ENCODE data around the gene RIC8A.
A peak's percentile ranks its signal among the peaks of the same experiment; 100 is the strongest.

Gene RIC8A

DNA sequence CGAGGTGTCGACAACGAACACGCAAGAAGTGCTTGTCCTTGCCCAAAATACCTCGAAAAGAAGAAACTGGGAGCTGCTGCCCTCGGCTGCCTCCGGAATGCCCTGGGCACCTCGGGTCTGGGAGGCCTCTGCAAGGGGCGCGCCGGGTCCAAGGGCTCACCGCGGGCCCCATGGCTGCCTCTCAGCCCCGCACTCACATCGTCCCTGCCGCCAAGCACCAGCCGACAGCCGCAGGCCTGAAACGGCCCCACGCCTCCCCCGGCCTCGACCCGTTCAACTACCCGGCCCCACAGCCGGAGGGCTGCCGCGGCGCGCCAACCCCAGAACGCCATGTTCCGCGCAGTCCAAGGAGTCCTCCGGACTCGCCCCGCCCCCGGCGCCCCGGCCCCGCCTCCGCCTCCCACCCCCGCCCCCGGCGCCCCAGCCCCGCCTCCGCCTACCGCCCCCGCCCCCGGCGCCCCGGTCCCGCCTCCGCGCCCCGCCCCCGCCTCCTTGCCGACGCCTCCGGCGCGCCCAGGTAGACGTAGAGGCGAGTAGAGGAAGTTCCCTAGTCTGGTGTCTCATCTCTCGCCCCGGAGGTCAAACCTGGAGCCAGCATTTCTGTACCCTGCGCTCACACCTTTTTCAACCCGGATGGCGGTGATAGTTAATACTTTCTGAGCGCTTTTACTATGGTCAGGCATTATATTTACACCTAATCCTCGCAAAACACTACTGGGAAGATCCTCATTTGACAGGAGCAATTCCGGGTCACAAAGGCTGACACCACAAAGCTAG lies 28.7 kb downstream of the RIC8A start, which contains the start of gene SIRT3:
Gene SIRT3, minus strand, starts transcription at position 346 of the 777 bp plus-strand sequence. Its CDS starts 14 bp downstream, at position 332.
- TF ChIP-seq FOXM1 (IDR thresholded peaks at IDR 0.05; ENCODE audit: borderline replicate concordance, low read depth), result no peak
- TF ChIP-seq, protein P1, sequence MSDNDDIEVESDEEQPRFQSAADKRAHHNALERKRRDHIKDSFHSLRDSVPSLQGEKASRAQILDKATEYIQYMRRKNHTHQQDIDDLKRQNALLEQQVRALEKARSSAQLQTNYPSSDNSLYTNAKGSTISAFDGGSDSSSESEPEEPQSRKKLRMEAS (IDR thresholded peaks at IDR 0.05), result peak; percentile 71
- 0 out of 2 replicates have a peak, but pooled peaks have one; percentile 35 for TF ChIP-seq TEAD4 (IDR thresholded peaks at IDR 0.05)
- no peak for TF ChIP-seq ZBTB7A (IDR thresholded peaks at IDR 0.05; ENCODE audit: low read depth)
- TF ChIP-seq, protein P2, sequence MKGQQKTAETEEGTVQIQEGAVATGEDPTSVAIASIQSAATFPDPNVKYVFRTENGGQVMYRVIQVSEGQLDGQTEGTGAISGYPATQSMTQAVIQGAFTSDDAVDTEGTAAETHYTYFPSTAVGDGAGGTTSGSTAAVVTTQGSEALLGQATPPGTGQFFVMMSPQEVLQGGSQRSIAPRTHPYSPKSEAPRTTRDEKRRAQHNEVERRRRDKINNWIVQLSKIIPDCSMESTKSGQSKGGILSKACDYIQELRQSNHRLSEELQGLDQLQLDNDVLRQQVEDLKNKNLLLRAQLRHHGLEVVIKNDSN (IDR thresholded peaks at IDR 0.05), result no peak
- peak; percentile 89 for TF ChIP-seq TAF1 (IDR thresholded peaks at IDR 0.05; ENCODE audit: low read depth)
- no peak for TF ChIP-seq TCF12 (IDR thresholded peaks at IDR 0.05; ENCODE audit: low read depth)
- peak; percentile 44; the same call in 1 of the 2 replicates for TF ChIP-seq CREB1 (IDR thresholded peaks at IDR 0.05; ENCODE audit: low read depth)
- peak; percentile 87 for TF ChIP-seq EGR1 (IDR thresholded peaks at IDR 0.05)
- TF ChIP-seq RAD21 (IDR thresholded peaks at IDR 0.05; ENCODE audit: low read depth), result no peak
- no peak for TF ChIP-seq EP300 (IDR thresholded peaks at IDR 0.05; ENCODE audit: borderline replicate concordance)
- TF ChIP-seq, protein P3, sequence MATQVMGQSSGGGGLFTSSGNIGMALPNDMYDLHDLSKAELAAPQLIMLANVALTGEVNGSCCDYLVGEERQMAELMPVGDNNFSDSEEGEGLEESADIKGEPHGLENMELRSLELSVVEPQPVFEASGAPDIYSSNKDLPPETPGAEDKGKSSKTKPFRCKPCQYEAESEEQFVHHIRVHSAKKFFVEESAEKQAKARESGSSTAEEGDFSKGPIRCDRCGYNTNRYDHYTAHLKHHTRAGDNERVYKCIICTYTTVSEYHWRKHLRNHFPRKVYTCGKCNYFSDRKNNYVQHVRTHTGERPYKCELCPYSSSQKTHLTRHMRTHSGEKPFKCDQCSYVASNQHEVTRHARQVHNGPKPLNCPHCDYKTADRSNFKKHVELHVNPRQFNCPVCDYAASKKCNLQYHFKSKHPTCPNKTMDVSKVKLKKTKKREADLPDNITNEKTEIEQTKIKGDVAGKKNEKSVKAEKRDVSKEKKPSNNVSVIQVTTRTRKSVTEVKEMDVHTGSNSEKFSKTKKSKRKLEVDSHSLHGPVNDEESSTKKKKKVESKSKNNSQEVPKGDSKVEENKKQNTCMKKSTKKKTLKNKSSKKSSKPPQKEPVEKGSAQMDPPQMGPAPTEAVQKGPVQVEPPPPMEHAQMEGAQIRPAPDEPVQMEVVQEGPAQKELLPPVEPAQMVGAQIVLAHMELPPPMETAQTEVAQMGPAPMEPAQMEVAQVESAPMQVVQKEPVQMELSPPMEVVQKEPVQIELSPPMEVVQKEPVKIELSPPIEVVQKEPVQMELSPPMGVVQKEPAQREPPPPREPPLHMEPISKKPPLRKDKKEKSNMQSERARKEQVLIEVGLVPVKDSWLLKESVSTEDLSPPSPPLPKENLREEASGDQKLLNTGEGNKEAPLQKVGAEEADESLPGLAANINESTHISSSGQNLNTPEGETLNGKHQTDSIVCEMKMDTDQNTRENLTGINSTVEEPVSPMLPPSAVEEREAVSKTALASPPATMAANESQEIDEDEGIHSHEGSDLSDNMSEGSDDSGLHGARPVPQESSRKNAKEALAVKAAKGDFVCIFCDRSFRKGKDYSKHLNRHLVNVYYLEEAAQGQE (IDR thresholded peaks at IDR 0.05; ENCODE audit: low read depth), result no peak
- TF ChIP-seq NFIC (IDR thresholded peaks at IDR 0.05), result no peak
- TF ChIP-seq YY1 (IDR thresholded peaks at IDR 0.05; ENCODE audit: low read depth), result peak; percentile 87
- TF ChIP-seq CEBPB (IDR thresholded peaks at IDR 0.05), result no peak

DNA sequence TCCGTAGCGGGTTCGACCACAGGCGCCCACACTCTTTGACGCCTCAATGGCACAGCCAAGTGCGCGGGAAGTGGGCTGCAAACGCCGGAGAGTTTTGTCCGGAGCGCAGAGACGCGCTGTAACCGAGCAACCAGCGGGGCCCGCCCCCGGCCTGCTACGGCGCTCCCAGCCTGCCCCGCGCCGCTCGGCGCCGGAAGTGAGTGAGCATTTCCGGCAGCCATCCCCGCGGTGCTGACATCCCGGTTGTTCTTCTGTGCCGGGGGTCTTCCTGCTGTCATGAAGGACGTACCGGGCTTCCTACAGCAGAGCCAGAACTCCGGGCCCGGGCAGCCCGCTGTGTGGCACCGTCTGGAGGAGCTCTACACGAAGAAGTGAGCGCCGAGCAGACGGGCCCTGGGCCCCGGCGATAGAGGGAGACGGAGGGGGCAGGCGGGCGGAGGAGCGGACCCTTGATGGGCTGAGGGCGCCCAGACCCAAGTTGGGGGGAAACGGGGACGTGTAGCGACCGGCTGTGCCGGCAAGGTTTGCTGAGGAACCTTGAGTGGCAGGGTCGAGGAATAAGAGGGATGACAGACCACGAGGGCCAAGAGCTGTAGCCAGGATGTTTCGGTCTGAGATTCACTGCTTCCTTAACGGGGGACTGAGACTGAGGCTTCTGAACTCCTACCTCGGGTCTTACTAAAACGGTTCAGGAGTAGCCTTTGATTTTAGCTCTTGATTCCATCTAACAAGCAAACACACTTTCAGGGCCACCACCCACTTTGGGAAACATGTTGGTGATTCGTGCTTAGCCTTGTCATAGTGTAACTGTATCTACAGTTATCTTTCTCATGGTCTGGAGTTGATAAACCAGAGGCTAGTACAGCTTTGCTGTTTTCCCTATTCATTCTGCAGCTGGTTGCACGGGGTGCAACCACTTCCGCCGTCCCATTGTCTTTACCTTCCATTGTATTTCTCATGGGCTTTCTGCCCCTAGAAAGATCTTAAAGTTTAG lies 29.6 kb downstream of the RIC8A start, which contains the start of gene PSMD13:
Gene PSMD13, plus strand, starts transcription at position 203 of the 994 bp plus-strand sequence. Its CDS starts 74 bp downstream, at position 277.
- TF ChIP-seq FOXM1 (IDR thresholded peaks at IDR 0.05; ENCODE audit: borderline replicate concordance, low read depth), result no peak
- TF ChIP-seq TCF12 (IDR thresholded peaks at IDR 0.05; ENCODE audit: low read depth), result peak; percentile 47; the same call in 1 of the 2 replicates
- TF ChIP-seq EP300 (IDR thresholded peaks at IDR 0.05; ENCODE audit: borderline replicate concordance), result no peak
- TF ChIP-seq TEAD4 (IDR thresholded peaks at IDR 0.05), result no peak
- TF ChIP-seq, protein P1 (IDR thresholded peaks at IDR 0.05), result no peak; the same call in none of the 2 replicates
- TF ChIP-seq EGR1 (IDR thresholded peaks at IDR 0.05), result peak; percentile 41; the same call in 1 of the 2 replicates
- TF ChIP-seq CEBPB (IDR thresholded peaks at IDR 0.05), result no peak
- peak; percentile 56; the same call in 1 of the 2 replicates for TF ChIP-seq ZBTB7A (IDR thresholded peaks at IDR 0.05; ENCODE audit: low read depth)
- TF ChIP-seq YY1 (IDR thresholded peaks at IDR 0.05; ENCODE audit: low read depth), result peak; percentile 76
- no peak; the same call in 1 of the 2 replicates for TF ChIP-seq NFIC (IDR thresholded peaks at IDR 0.05)
- TF ChIP-seq CREB1 (IDR thresholded peaks at IDR 0.05; ENCODE audit: low read depth), result no peak
- TF ChIP-seq, protein P3 (IDR thresholded peaks at IDR 0.05; ENCODE audit: low read depth), result no peak
- TF ChIP-seq, protein P2 (IDR thresholded peaks at IDR 0.05), result no peak
- TF ChIP-seq RAD21 (IDR thresholded peaks at IDR 0.05; ENCODE audit: low read depth), result no peak
- peak; percentile 78 for TF ChIP-seq TAF1 (IDR thresholded peaks at IDR 0.05; ENCODE audit: low read depth)

DNA sequence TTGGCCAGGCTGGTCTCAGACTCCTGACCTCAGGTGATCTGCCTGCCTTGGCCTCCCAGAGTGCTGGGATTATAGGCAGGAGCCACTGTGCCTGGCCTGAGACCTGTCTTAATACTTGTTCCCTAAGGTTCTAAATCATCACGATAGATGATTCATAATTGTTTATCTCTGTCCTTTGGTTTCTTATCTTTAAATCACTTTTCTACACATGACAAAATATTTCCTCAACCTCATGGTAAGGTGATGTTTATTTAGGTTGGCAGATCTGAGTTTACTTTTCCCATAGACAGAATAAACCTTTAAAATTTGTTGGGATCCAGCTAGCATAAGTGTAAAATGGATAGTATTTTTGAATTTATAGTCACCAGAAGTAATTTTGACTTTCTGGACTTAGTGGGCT lies 32.8 kb downstream of the RIC8A start:
- TF ChIP-seq, protein P1 (IDR thresholded peaks at IDR 0.05), result no peak
- TF ChIP-seq YY1 (IDR thresholded peaks at IDR 0.05; ENCODE audit: low read depth), result no peak
- no peak for TF ChIP-seq EGR1 (IDR thresholded peaks at IDR 0.05)
- TF ChIP-seq, protein P3 (IDR thresholded peaks at IDR 0.05; ENCODE audit: low read depth), result no peak
- no peak for TF ChIP-seq FOXM1 (IDR thresholded peaks at IDR 0.05; ENCODE audit: borderline replicate concordance, low read depth)
- TF ChIP-seq, protein P2 (IDR thresholded peaks at IDR 0.05), result no peak
- TF ChIP-seq CREB1 (IDR thresholded peaks at IDR 0.05; ENCODE audit: low read depth), result no peak
- TF ChIP-seq TEAD4 (IDR thresholded peaks at IDR 0.05), result no peak
- TF ChIP-seq NFIC (IDR thresholded peaks at IDR 0.05), result no peak
- no peak for TF ChIP-seq TCF12 (IDR thresholded peaks at IDR 0.05; ENCODE audit: low read depth)
- no peak for TF ChIP-seq EP300 (IDR thresholded peaks at IDR 0.05; ENCODE audit: borderline replicate concordance)
- TF ChIP-seq RAD21 (IDR thresholded peaks at IDR 0.05; ENCODE audit: low read depth), result no peak

Data from Ishikawa (cell line).